Astrocyte (in vitro differentiated cells and primary cell): ENCODE data around the gene ZNF583. TPM values are rescaled to one million over a fixed set of nuclear protein-coding genes. Genes with fewer than 3 reads are reported as not detected.

Experiments used
- total RNA-seq: library from RNA; stranded (reverse); gene quantifications from 2 replicates; pipeline ENCODE4 v1.2.1, GENCODE V29; 2021

Gene ZNF583
- total RNA-seq, 1 donor from 2014 or later, result 8.1 TPM

Other genes starting within 250 kb of the ZNF583 start
- gene GALP, start 228.3 kb upstream of the ZNF583 start, total RNA-seq, result not detected in 2 replicates
- gene ZSCAN5B, start 206.5 kb upstream of the ZNF583 start, total RNA-seq, result not detected in 2 replicates
- gene ZSCAN5C, start 202.1 kb upstream of the ZNF583 start, total RNA-seq, result not detected in 2 replicates
- gene EDDM13, start 131.6 kb upstream of the ZNF583 start, total RNA-seq, result not detected in 2 replicates
- 6.6 and 7.2 TPM in 2 replicates for gene ZSCAN5A, start 89.5 kb upstream of the ZNF583 start, total RNA-seq
- gene ZNF582, start 10.8 kb upstream of the ZNF583 start, total RNA-seq, result 3.6 and 4.9 TPM in 2 replicates
- 0.50 and 0.64 TPM in 2 replicates for gene ZNF667, start 73.0 kb downstream of the ZNF583 start, total RNA-seq
- 0.26 and 0.77 TPM in 2 replicates for gene ZNF471, start 103.5 kb downstream of the ZNF583 start, total RNA-seq
- gene ZFP28, start 134.6 kb downstream of the ZNF583 start, total RNA-seq, result 2.3 and 3.2 TPM in 2 replicates
- 4.9 and 6.8 TPM in 2 replicates for gene ZNF470, start 163.1 kb downstream of the ZNF583 start, total RNA-seq
- 10.9 and 12.2 TPM in 2 replicates for gene ZNF71, start 191.0 kb downstream of the ZNF583 start, total RNA-seq
- 0.27 TPM in 1 of 2 replicates, not detected in the other for gene SMIM17, start 238.8 kb downstream of the ZNF583 start, total RNA-seq